GM18519 (cell line): ENCODE measurements around the gene RHD.
"Not testable (repeated sequence)": the region's sequence is repeated elsewhere in the genome, so short reads cannot be mapped to it uniquely, and the experiment has no call there.

ENCODE experiments used
- ATAC-seq: cut with Tn5 transposase; IDR thresholded peaks from one replicate; pipeline ENCODE4 v1.9.1; 2021; ENCODE audit warnings: mild to moderate bottlenecking, moderate library complexity; ENCODE audit not compliant: unreplicated experiment, low FRiP score

RHD gene

DNA sequence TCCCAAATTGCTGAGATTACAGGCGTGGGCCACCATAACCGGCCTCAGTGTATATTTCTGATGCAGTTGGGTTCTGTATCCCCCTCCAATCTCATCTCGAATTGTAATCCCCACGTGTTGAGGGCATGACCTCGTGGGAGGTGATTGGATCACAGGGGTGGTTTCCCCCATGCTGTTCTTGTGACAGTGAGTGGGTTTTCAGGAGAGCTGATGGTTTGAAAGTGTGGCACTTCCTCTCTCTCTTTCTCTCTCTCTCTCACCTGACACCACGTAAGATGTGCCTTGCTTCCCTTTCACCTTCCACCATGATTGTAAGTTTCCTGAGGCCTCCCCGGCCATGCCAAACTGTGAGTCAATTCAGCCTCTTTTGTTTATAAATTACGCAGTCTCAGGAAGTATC is 24.2 kb downstream of the RHD start:
- not testable (repeated sequence) for ATAC-seq

- not testable (repeated sequence) for ATAC-seq
Observed at GRCh38 chr1:25300729-25301128, 28.4 kb downstream of the RHD start.

GRCh38 chr1:25302330-25302729 is 30.0 kb downstream of the RHD start:
- ATAC-seq, result not testable (repeated sequence)

DNA sequence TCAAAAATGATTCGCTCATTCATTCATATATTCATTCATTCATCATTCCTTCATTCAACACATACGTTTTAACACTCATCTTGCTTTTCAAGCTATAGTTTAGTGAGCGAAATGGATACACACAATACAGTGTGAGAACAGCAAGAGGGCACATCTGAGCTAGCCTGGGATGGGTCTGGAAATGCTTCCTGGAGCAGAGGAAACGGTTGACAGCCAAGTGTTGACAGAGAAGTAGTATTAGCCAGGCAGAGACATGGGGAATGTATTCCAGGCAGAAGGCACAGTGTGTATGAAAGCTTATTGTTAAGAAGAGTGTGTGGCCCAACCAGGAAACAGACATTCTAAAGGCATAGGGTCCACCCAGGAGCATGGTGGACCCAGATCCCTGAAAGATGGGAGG is 32.6 kb downstream of the RHD start:
- not testable (repeated sequence) for ATAC-seq

DNA sequence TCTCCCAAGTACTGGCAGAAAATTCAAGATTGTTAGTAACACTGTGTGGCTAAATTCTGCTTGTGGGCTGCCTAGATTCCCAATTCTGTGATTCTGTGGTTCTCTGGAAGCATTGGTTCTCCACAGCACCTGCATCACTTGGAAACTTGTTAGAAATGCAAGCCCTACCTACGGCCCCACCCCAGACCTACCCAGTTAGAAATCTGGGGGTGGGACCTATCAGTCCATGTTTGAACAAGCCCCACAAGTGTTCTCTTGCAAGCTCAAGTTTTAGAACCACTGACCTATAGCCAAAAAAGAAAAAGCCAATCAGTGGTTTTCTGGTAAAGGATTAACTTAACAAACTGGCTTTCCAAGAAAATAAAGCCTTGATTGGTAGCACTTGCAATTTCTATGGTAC is 35.9 kb downstream of the RHD start:
- not testable (repeated sequence) for ATAC-seq

GRCh38 chr1:25309085-25309484 is 36.8 kb downstream of the RHD start:
- not testable (repeated sequence) for ATAC-seq

DNA sequence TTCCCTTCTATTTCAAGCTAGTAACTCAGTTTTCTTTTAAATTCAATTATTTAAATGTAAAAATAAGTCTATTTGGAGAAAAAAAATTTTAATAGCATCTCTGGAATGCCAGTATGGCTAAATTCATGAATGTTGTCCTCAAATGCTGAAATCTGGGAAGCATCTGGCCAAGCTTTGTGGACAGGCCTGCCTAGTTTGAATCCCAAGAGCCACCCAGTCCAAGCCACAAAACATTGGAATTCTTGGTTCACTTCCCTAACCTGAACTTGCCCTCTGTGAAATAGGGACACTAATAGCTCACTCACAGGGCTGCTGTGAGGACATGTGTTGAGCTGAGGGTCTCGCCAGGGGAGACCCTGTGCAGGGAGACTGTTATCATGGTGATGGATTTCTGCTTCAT is 37.2 kb downstream of the RHD start:
- not testable (repeated sequence) for ATAC-seq

GRCh38 chr1:25312806-25313470 is 40.6 kb downstream of the RHD start:
- ATAC-seq, result not testable (repeated sequence)

GRCh38 chr1:25320314-25320938 is 48.1 kb downstream of the RHD start:
- ATAC-seq, result not testable (repeated sequence)

DNA sequence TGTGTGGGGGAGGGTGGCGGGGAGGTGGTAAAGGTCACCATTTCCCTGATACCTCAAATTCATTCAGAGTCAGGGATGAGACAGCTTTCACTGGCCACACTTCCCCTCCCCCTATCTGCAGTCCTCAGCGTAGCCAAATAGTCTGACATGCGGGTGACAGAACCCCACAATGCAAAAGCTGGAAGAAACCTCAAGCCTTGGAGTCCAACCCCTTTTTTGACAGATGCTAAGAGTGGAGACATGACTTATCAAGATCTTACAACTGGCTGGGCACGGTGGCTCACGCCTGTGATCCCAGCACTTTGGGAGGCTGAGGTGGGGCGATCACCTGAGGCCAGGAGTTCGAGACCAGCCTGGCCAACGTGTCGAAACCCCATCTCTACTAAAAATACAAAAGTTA is 49.8 kb downstream of the RHD start:
- ATAC-seq, result not testable (repeated sequence)

DNA sequence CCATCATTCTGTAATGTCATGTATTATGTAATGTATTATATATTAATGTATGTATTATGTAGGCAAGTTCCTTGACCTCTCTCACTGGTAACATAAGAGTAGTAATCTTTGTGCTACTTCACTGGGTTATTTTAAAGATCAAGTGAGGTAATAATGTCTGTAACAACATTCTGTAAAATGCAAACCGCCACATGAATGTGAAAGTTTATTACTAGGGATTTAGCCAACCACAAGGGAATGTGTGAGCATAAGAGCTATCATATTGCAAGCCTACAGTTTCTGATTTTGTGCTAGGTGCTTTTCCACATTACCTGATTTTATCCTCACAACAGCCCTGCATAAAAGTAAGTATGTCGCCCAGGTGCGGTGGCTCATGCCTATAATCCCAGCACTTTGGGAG is 52.1 kb downstream of the RHD start:
- not testable (repeated sequence) for ATAC-seq

DNA sequence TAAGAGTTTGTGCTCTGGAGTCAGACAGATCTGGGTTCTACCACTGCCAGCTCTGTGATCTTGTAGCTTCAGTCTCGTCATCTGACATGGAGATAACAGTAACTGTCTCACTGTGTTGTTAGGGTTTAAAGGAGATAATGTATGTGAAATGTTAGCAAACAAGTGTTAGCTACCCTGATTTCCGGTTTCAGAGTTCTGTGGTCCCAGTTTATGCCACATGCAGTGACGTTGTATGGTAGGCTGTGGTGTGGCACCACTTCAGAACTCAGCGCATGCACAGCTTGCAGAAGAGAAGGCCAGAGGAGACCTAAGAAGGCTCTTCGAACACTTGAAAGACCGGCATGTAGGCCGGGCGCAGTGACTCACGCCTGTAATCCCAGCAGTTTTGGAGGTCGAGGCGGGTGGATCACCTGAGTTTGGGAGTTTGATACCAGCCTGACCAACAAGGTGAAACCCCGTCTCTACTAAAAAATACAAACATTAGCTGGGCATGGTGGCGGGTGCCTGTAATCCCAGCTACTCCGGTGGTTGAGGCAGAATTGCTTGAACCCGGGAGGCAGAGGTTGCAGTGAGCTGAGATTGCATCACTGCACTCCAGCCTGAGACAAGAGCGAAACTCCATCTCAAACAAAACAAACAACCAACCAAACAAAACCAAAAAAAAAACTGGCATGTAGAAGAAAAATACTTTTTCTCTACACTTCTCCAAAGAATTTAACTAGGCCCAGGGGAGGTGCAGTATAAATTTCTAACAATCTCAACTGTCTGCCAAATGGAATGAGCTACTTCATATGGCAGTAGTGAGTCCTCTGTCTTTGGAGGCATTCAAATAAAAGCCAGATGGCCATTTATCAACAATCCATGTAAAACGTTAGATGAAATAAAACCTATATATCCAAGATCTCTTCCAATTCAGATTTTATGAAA is 55.8 kb downstream of the RHD start:
- not testable (repeated sequence) for ATAC-seq

GRCh38 chr1:25328791-25329185 is 56.5 kb downstream of the RHD start:
- ATAC-seq, result not testable (repeated sequence)

DNA sequence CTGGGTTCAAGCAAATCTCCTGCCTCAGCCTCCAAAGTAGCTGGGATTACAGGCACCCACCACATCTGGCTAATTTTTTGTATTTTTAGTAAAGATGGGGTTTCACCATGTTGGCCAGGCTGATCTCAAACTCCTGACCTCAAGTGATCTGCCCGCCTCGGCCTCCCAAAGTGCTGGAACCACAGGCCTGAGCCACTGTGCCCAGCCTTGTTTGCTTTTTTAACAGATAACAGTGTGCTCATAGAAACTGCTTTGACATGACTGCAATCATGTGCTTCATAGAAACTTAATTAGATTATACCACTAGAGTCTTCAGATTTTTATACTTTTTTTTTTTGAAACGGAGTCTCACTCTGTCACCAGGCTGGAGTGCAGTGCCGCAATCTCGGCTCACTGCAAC is 57.0 kb downstream of the RHD start:
- not testable (repeated sequence) for ATAC-seq

DNA sequence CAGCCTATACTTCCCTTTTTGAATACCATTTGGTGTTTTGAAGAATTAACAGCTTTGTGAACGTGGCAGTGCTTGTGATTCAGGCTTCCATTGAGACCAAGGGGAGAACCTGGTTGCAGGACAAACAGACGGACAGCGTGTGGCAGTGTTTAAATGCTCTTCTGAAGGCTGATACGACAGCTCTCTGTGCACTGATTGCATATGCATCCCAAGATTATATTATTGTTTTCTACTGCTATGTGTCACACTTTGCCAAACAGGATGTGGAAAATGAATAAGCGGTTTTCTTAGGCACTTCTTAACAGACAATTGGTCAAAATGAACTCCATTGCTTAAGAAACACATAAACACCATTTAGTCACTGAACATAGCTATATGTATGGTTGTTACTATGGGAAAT is 57.6 kb downstream of the RHD start:
- ATAC-seq, result not testable (repeated sequence)

- ATAC-seq, result not testable (repeated sequence)
Observed at GRCh38 chr1:25336922-25337354, 64.6 kb downstream of the RHD start.

DNA sequence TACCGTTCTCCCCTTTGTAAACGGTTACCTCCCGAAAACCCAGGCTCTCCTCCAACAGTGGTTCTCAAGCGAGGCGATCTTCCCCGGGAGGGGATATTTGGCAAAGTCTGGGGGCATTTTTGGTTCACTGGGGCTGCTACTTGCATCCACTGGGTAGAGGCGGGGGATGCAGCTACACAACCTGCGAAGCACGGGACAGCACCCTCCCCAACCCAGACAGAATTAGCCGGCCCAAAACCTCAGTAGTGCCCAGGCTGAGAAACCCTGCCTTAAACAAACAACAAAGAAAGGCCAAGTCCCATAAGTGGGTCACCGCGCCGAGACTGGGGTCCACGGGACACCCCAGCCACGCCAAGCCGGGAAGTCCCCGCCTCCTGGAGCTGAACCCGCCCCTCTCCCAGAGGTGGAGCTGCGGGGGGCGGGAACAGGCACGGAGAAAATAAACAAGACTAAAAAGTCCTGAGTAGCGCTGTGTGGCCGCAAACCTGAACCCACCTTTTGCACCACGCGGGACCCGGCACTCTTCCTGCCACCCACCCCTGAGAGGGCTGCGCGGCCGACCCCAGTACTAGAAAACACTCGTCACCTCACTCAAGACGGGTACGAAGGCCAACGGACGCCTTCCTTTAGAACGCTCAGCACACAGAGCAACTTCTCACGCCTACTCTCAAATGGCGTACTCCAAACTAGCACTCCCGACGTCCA is 65.3 kb downstream of the RHD start:
- peak; percentile 8 for ATAC-seq

- peak; percentile 45 for ATAC-seq
Observed at GRCh38 chr1:25338188-25338981, 66.1 kb downstream of the RHD start, which contains the start of gene TMEM50A. Gene TMEM50A (plus strand): TSS chr1:25338334. CDS start chr1:25340487, 2,153 bp downstream.

DNA sequence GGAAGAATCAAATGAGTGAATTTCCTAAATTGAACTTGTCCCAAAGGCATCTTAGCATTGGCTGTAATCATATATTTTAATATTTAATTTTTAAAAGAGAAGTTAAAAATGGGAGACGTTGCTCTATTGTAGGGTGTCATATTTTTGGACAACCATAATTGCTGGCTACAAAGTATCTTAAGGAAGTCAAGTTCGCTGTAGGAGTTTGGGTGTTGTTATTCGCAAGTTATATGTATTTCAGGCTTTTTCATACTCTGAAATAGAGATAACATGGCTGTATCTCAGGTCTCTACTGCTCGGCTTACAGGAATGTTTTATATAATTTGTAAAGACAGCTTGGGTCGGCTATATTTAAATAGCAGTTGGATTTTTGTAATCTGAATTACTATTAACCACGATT is 66.7 kb downstream of the RHD start:
- no peak for ATAC-seq

GRCh38 chr1:25341746-25342145 is 69.4 kb downstream of the RHD start:
- ATAC-seq, result no peak
